GM18499 (cell line): ENCODE measurements around the gene SLC6A4.
"Not testable (repeated sequence)": the region's sequence is repeated elsewhere in the genome, so short reads cannot be mapped to it uniquely, and the experiment has no call there.

Experiments
- ATAC-seq: cut with Tn5 transposase; IDR thresholded peaks from one replicate; pipeline ENCODE4 v1.9.1; 2021; ENCODE audit warnings: moderate number of reproducible peaks; ENCODE audit not compliant: insufficient read depth, unreplicated experiment

The SLC6A4 gene

DNA sequence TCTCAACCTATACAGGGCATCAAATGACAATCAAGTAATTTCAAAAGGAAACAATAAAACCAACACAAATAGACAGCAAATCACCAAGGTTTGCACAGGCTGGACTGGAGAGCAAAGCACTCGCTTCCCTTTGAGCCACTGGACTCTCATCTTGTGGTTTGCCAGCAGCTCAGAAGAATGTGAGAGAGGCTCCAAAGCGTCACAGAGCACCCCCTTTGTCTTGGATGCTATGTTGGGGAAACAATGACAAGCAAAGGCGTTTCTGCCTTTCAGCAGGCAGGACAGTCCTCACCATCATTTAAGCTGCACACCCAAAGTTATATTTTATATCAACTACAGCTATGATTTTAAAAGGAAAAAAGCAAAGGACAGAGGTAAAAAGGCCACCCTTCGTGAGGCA lies 13.2 kb downstream of the SLC6A4 start:
- ATAC-seq, result no peak

DNA sequence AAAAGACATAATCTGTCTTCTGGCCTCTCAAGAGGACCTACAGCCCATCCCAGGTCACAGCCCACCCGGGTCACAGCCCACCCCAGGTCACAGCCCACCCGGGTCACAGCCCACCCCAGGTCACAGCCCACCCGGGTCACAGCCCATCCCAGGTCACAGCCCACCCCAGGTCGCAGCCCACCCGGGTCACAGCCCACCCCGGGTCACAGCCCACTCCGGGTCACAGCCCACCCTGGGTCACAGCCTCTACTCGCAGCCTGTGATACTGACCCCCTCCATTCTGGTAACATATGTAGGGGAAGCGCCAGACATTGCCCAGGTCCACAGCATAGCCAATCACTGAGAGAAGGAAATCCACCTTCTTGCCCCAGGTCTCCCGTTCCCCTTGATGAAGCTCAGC lies 14.2 kb downstream of the SLC6A4 start:
- ATAC-seq, result no peak

DNA sequence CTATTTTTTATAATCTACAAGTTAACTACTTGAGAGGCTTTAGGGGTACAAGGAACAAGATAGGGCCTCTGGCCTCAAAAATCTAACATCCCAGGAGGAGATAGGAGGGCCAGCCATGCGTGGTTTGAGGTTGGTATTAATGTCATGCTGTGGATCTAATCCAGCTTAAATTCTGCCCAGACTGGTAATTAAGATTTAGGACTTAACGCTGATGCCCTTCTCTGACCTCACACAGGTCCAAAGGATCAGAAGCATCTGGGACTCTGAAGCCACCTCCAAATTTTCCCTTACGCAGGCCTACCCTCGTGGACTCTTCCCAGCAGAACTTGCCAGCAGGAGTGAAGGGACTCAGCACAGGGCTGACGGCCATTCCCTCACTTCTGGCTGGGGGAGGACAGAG lies 15.1 kb downstream of the SLC6A4 start:
- ATAC-seq, result no peak

DNA sequence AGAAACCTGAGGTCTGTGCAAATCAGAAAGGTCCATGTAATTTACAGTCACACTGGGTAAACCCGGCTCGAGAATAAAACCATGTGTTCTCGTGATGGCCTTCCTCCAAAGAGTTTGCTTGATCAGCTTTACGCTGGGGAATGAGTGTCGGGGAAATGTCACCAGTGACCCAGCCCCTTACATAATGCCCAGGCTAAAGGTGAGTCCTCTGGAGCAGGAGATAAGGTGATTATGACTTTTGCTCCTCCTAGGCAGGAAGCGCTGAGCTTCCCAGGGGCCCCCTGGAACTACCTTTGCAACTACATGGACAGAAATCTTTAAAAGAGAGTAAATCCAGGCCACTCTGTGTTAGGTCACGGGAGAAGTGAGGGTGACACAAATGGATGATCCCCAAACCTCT lies 15.7 kb downstream of the SLC6A4 start:
- ATAC-seq, result no peak

DNA sequence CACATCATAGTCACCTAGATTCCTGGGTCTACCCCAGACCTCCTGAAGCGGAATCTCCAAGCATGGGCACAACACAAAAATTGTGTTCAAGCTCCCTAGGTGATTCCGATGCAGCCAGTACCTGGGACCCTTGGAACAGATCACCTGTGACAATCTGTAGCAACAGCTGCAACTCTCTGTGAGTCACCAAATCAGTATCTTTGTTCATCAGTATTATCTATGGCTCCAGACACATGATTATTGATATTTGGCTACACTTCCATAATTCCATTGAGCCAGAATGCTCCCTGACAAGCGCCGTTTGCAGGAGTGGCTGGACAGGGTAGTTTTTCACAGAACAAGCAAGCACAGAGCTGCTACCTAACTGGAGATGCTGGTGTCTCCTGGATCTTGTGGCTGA lies 16.2 kb downstream of the SLC6A4 start:
- ATAC-seq, result no peak

DNA sequence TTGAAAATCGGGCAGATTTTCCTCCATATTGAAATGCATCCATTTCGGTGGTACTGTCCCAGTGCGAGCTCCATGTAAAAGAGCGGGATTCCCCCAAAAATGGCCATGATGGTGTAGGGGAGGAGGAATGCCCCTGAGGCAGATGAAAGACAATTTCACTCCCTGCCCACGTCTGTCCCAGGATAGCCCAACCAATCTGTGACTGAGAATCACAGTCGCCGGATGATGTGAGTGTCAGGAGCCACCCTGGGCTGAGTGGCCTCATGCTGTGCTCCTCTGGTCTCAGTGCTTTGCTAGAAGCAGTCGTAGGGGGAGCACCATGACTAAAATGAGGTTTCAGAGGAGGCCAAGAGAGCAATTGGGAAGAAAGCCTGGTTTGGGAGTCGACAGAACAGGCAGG lies 16.7 kb downstream of the SLC6A4 start:
- ATAC-seq, result no peak

DNA sequence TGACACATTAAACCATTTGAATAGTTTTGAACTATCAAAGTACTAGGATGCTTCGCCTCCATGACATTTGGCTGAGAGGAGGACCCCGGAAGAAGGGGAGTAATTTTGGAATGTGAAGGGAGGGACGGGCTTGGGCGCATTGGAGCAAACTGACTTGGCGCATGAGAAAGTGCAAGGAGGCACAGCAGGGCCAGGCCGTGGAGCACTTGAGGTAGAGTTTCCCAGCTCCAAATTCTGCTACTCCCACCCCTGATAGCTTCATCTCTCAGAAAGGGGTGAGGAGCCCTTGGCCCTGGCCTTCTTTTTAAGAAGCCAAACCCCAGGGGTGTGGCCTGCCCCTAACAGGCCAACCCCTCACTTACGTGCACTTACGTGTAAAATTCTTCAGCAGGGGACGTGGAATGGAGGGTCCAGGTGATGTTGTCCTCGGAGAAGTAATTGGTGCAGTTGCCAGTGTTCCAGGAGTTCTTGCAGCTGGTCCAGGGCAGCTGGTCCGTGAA lies 17.7 kb downstream of the SLC6A4 start:
- ATAC-seq, result no peak

DNA sequence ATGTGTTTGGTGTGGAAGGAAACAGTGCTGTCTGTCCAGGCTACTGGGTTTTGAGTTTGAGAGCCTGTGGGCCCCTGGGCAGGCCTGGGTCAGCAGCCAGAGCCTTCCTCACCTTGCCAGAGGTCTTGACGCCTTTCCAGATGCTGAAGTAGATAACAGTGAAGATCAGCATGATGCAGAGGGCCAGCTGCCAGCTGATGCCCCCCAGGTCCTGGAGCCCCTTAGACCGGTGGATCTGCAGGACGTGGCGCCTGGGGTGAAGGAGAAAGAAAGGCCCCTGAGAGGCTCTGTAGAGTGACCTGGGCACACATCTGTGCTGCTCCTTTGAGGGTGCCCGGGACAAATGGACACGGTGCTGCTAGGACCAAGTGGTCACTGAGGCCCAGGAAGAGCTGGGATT lies 18.4 kb downstream of the SLC6A4 start:
- ATAC-seq, result no peak

DNA sequence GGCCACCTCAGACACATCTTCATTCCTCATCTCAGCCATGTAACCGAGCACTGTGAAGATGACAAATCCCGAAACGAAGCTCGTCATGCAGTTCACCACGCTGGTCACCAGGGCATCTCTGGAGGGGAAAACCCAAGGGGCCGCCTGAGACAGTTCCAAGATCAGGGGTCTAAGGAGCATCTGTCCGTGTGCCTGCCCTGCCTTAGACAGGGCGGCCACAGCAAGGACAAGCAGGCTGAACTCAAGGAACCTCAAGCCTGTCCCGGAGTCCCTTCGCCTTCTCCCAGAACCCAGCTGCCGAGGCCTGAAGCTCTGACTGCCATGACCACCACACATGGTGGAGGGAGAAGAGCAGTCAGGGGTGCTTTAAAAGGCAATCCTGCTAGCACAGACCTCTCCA lies 22.7 kb downstream of the SLC6A4 start:
- ATAC-seq, result no peak

DNA sequence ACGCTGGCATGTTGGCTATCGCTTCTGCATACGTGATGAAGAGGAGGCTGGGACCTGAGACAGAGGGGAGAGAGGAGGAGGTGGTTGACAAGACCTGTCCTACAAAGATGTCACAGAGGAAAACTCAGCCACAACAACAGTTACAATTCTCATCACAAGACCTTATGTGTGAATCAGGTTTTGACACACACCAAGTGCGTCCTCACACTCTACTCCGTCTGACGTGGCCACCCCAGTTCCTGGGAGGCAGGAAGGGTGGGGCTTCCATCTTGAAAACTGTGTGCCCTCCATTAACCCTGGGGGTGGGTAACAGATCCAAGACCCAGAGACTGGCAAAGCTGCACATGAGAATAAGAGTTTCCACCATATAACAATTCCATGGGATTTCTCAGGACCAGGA lies 24.1 kb downstream of the SLC6A4 start:
- no peak for ATAC-seq

DNA sequence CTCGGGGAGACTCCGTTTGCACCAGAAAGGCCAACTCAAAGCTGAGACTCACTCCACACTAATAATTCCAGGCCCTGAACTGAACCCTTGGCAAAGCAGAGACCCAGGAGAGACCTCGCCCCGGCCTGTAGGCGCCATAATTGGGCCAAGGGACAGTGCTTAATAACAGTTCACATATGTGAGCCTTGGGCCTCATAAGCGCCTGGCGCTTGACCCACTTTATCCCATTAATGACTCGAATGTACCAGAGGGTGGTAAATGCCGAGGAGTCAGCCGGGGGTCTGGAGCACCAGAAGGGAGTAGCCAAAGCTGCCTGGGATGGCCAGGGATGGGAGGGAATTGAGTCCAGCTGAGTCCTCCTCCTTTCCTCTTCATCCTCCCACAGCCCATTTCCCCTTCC lies 24.6 kb downstream of the SLC6A4 start:
- no peak for ATAC-seq

DNA sequence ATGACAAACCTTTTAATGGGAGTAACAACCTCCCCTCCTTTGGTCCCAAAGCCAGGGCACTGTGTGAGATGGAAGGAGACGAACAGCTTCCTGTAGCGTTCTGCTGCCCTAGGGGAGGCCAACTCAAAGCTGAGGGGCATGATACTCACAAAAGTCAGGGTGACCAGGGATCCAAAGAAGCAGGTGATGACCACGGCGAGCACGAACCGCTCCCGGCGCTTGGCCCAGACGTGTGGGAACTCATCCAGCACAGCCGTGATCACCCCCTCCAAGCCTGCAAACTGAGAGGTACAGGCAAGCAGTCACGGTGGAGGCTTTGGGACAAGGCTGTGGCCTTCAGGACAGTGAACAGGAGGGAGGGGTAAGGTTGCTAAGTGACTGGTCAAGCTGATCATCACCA lies 25.1 kb downstream of the SLC6A4 start:
- no peak for ATAC-seq

DNA sequence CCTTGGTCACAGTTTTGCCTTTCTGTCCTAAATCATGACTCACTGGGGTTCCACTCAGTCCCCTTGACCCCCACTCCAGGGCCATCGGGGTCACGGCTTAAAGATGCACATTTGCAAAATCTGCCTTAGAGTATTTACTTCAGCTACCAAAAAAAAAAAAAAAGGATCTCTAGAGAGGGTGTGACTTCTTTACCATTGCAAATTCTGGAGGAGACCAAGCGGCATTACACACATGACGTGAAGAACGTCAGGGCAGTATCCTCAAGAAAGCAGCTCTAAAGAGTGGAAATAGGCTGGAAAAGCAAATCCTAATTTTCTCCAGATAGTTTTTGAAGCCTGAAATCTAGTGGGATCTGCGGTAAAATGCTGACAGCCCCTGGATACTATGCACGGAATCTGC lies 25.6 kb downstream of the SLC6A4 start:
- ATAC-seq, result no peak

DNA sequence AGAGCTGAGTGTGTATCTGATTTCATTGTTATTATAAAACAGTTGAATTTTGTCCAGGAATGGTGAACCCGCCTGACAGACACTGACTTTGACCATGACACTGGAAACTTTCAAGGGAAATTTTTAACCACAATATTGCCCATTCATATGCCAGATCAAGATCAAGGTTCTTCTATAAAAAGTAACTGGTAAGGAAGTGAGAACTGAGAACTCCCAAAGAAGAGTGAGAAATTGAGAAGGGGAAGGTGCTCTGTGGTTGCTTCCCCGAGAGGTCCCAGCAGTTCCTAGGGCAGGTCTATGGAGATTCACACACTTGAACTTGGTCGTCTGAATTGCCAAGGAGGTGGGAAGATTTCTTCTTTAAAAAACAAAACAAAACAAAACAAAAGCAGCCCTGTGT lies 27.3 kb downstream of the SLC6A4 start:
- no peak for ATAC-seq

DNA sequence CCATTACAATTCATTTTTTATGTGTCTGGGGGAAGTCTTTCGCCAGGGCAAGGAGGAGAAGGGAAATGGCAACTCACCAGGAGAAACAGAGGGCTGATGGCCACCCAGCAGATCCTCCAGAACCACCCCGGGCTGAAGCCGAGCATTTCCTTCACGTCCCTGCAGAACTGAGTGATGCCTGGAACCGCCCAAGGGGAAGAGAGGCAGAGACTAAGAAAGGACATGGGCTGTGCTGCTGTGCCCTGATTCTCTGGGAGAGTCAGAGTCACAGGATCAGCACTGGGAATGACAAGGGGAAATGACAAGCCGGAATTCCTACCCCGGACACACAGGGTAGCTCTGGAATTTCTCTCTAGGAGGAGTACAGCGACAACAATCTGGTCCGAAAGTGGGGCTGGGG lies 27.8 kb downstream of the SLC6A4 start:
- ATAC-seq, result no peak

DNA sequence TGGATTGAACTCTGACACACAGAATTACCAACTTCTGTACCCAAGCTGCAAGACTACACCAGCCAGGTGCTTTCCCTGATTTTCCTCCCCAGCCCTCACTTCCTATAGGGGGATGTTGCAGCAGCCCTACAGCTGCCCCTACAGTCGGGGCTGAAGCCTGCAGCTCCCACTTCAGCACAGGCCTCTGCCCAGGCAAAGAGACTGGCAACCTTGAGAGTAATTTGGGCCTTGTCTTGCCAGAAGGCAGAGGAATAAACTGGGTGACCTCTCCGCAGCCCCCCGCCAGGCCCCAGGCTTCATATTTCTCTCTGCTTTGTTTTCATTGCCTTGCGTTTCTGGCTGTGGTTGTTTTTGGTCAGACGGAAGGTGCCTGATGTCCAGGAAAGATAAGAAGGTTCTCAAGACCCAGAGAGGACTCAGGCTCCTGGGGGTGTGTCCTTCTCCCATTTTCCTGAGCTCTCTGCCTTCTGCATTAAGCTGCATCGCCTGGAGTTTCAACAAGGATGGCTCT lies 32.0 kb downstream of the SLC6A4 start:
- no peak for ATAC-seq

DNA sequence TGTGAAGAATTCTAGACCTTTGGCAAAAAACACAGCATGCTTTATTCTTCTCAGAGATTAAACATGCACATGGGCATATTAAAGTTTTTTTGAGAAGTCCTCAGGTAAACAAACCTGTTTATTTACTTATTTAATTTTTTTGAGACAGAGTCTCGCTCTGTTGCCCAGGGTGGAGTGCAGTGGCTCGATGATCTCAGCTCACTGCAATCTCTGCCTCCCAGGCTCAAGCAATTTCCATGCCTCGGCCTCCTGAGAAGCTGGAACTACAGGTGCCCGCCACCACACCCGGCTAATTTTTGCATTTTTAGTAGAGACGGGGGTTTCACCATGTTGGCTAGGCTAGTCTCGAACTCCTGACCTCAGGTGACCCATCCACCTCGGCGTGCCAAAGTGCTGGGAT lies 34.8 kb downstream of the SLC6A4 start:
- not testable (repeated sequence) for ATAC-seq

DNA sequence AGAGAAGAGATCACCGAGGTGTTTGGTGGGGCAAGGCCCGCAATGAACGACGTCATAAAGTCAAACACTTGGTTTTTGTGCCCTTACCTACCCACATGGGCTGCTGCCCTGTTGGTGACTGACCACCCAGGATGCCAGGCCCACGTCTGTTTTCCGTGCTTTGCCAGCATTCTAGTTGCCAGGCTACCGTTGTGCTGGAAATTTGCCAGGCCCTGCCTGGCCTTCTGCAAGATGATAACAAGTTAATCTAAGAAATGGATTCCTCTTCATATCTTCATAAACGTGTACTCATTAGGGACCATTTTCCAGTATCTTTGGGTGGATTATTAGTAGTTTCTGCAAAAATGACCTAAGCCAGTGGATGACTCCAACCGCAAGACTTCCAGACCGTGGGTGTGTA lies 35.4 kb downstream of the SLC6A4 start:
- no peak for ATAC-seq

DNA sequence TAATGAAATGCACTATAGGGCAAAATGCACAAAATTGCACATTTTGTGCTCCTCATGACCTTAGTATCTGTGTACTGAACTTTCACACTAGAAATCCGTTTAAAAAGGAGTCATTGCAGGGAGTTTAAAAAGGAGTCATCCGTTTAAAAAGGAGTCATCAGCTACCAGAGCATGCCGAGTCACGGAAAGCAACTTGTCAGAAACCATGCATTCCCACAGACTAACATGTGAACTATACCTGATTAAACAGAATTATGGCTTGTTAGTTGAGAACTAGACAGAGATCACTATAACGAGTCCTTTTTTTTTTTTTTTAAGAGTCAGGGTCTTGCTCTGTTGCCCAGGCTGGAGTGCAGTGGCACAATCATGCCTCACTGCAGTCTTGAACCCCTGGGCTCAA lies 35.9 kb downstream of the SLC6A4 start:
- no peak for ATAC-seq

DNA sequence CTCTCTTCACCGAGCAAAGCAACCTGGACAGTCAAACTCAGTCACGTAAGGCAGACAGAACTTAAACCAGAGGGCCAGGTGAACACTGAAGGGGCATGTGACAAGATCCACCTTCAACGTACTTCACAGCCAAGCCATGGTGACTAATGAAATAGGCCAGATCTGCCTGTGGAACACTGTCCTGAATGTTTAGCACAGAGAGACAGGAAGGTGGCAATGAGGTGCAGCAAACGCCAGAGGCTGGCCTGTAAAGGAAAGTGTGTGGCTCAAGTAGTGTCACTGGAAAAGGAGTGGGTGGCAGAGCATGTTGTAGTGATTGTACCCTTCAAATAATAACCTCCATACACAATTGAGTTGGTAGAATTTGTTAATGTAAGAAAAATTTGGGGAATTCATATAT lies 38.1 kb downstream of the SLC6A4 start:
- no peak for ATAC-seq

DNA sequence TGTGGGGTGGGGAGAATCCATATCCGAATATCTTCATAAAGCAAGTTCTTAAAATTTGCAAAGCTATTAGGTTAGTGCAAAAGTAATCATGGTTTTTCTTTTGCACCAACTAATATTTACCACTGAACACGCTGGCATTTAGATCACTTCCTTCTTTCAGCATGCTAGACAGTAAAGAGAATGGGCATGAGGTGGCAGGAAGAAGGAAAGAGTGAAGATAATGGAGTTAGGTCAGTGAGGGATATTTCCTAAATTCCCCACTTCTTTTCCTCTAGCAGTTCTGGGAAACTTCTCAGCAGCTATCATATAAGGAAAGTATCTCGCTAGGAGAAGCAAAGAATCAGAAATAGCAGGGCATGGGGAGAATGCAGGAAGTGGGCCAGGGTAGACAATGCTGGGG lies 39.0 kb downstream of the SLC6A4 start:
- no peak for ATAC-seq

DNA sequence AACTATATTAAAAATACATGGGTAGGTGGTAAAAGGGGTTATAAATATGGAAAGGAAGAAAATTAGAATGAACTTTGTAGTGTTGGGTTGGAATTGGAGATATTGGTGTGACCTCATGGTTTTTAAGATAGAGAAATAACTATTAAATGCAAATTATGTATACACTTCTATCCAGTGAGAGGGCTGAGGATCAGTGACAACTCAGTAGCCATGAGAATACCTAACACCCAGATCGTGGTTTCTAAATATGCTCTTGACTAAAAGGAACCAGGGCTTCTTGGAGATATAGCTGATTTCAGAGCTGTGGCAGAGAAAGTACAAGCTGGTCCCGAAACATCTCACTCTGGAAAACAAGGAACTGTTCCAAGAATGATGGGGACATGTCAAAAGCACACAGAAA lies 44.4 kb downstream of the SLC6A4 start:
- ATAC-seq, result no peak
